Neural crest cell (in vitro differentiated cells): ENCODE results near the gene CCDC81. TPM values are rescaled to one million over a fixed set of nuclear protein-coding genes. Genes with fewer than 3 reads are reported as not detected.

Experiments used
- DNase-seq: peaks from one replicate; pipeline ENCODE4 v3.0.0; 2021; ENCODE audit warnings: low read depth, mixed read lengths, low spot score
- H3K27ac Mint-ChIP-seq: one replicate; pipeline ENCODE4 v1.8.0; 2021; ENCODE audit warnings: mild to moderate bottlenecking, mixed read lengths; ENCODE audit not compliant: unreplicated experiment
- H3K27me3 Mint-ChIP-seq: 2 replicates; pipeline ENCODE4 v1.8.0; 2021; ENCODE audit warnings: low read depth, mild to moderate bottlenecking, mixed read lengths
- H3K36me3 Mint-ChIP-seq: 2 replicates; pipeline ENCODE4 v1.8.0; 2021; ENCODE audit warnings: low read depth, mild to moderate bottlenecking, mixed read lengths
- H3K4me1 Mint-ChIP-seq: 2 replicates; pipeline ENCODE4 v1.8.0; 2021; ENCODE audit warnings: mixed read lengths
- H3K4me3 Mint-ChIP-seq: one replicate; pipeline ENCODE4 v1.8.0; 2021; ENCODE audit warnings: mild to moderate bottlenecking, mixed read lengths
- H3K9me3 Mint-ChIP-seq: 2 replicates; pipeline ENCODE4 v1.8.0; 2021; ENCODE audit warnings: mixed read lengths
- CTCF ChIP-seq: fragments of 200-600 bp; sonication (generic); conservative IDR thresholded peaks from 2 replicates; pipeline ENCODE4 v1.5.0; 2021; ENCODE audit warnings: antibody characterized with exemption, mild to moderate bottlenecking
- total RNA-seq: library from RNA; stranded (reverse); gene quantifications from 2 replicates; pipeline ENCODE4 v1.2.1, GENCODE V29; 2021

CCDC81 gene
- total RNA-seq, 1 donor from 2014 or later, result 2.8 TPM

DNA sequence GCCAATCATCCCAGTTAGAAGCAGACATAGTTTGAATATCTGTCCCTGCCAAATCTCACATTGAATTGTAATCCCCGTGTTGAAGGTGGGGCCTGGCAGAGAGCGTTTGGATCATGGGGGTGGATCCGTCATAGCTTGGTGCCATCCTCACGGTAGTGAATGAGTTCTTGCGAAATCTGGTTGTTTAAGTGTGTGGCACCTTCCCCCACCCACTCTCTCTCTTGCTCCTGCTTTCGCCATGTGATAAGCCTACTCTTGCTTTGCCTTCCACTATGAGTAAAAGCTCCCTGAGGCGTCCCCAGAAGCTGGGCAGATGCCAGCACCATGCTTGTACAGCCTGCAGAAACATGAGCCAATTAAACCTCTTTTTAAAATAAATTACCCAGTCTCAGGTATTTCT lies 5.0 kb upstream of the CCDC81 start:
- TF ChIP-seq CTCF, result no peak
- Mint-ChIP-seq H3K27ac (no peak overlapping the region), H3K4me3 (no peak overlapping the region), H3K9me3 (peaks cover 9% of the 10 kb centered on the region), H3K36me3 (peaks cover 2% of the 10 kb centered on the region), H3K27me3 (no peaks in the 10 kb centered on the region), H3K4me1 (peaks cover 27% of the 10 kb centered on the region)
- DNase-seq, result no peak

- Mint-ChIP-seq H3K27me3 (no peaks in the 10 kb centered on the region), H3K9me3 (peaks cover 9% of the 10 kb centered on the region), H3K36me3 (peaks cover 2% of the 10 kb centered on the region), H3K4me3 (no peak overlapping the region), H3K27ac (no peak overlapping the region), H3K4me1 (peaks cover 31% of the 10 kb centered on the region)
- DNase-seq, result no peak
- TF ChIP-seq CTCF, result no peak
These were observed 4.5 kb upstream of the CCDC81 start for GRCh38 chr11:86370171-86370570.

- Mint-ChIP-seq H3K27me3 (no peaks in the 10 kb centered on the region), H3K27ac (no peak overlapping the region), H3K4me1 (peaks cover 33% of the 10 kb centered on the region), H3K9me3 (peaks cover 11% of the 10 kb centered on the region), H3K36me3 (peaks cover 4% of the 10 kb centered on the region), H3K4me3 (no peak overlapping the region)
- no peak for DNase-seq
- TF ChIP-seq CTCF, result no peak
These were observed 3.6 kb upstream of the CCDC81 start for GRCh38 chr11:86370922-86371594.

- no peak for DNase-seq
- Mint-ChIP-seq H3K27ac (no peak overlapping the region), H3K4me1 (peaks cover 33% of the 10 kb centered on the region), H3K9me3 (peaks cover 17% of the 10 kb centered on the region), H3K4me3 (no peak overlapping the region), H3K27me3 (no peaks in the 10 kb centered on the region), H3K36me3 (peaks cover 7% of the 10 kb centered on the region)
- TF ChIP-seq CTCF, result no peak
These were observed 2.6 kb upstream of the CCDC81 start for GRCh38 chr11:86372041-86372440.

- Mint-ChIP-seq H3K4me1 (peaks cover 33% of the 10 kb centered on the region), H3K27ac (no peak overlapping the region), H3K4me3 (no peak overlapping the region), H3K9me3 (peaks cover 17% of the 10 kb centered on the region), H3K27me3 (no peaks in the 10 kb centered on the region), H3K36me3 (peaks cover 10% of the 10 kb centered on the region)
- no peak for TF ChIP-seq CTCF
- no peak for DNase-seq
These were observed 2.1 kb upstream of the CCDC81 start for GRCh38 chr11:86372586-86372985.
